SHP77 treated with DMSO at 0.1 percent for 48 hours (cell line): ENCODE results near the gene SERP2.

Experiments used
- DNase-seq: peaks from one replicate; lab custom pipeline; 2025; lab: John Stamatoyannopoulos, UW

SERP2 gene

GRCh38 chr13:44435142-44435918 is 61.7 kb downstream of the SERP2 start:
- DNase-seq, result peak; percentile 94

GRCh38 chr13:44435919-44436510 is 62.4 kb downstream of the SERP2 start:
- DNase-seq, result no peak

- peak; percentile 79 for DNase-seq
These were observed 63.1 kb downstream of the SERP2 start for GRCh38 chr13:44436589-44437337.

- peak; percentile 62 for DNase-seq
These were observed 64.0 kb downstream of the SERP2 start for GRCh38 chr13:44437356-44438233.

GRCh38 chr13:44438234-44438579 is 64.6 kb downstream of the SERP2 start:
- DNase-seq, result no peak

- DNase-seq, result no peak
These were observed 65.9 kb downstream of the SERP2 start for GRCh38 chr13:44439452-44440024.

- no peak for DNase-seq
These were observed 66.5 kb downstream of the SERP2 start for GRCh38 chr13:44440046-44440608.
